Caco-2 (cell line): ENCODE data around the gene ZAP70. TPM values are rescaled to one million over a fixed set of nuclear protein-coding genes. Genes with fewer than 3 reads are reported as not detected.
A peak's percentile ranks its signal among the peaks of the same experiment; 100 is the strongest.

Source experiments
- BruUV-seq: library from RNA; stranded (reverse); fragments of 400-500 nt; replicated peaks from 2 replicates; lab custom pipeline; 2021; lab: Mats Ljungman, UMichigan
- CTCF ChIA-PET: fragments of 300-600 bp; sonication (Branson Sonifier 250); formaldehyde crosslinking; loops from one replicate; lab custom pipeline; 2022; ENCODE audit warnings: antibody characterized with exemption; lab: Charles Lee
- POLR2A ChIA-PET: fragments of 300-600 bp; sonication (Branson Sonifier 250); formaldehyde crosslinking; loops from one replicate; lab custom pipeline; 2022; ENCODE audit warnings: antibody characterized with exemption; lab: Charles Lee
- DNase-seq, 2 experiments: peaks; one replicate each; pipeline versions ENCODE4 v3.0.0 to v3.0.0-alpha.2; 2020 to 2022
- H3K27me3 ChIP-seq: replicated peaks from 2 replicates; pipeline ENCODE4 v1.6.0; 2011; ENCODE audit warnings: low read length; ENCODE audit not compliant: control insufficient read depth, insufficient read depth
- H3K36me3 ChIP-seq: 2 replicates; pipeline ENCODE4 v1.5.1; 2011; ENCODE audit warnings: low read length; ENCODE audit not compliant: control insufficient read depth, insufficient read depth
- H3K4me1 ChIP-seq: fragments of 250-450 bp; sonication (Bioruptor Pico); 2 replicates; pipeline ENCODE4 v1.5.1; 2020; ENCODE audit warnings: mild to moderate bottlenecking
- H3K4me3 ChIP-seq: 2 replicates; pipeline ENCODE4 v1.5.1; 2011; ENCODE audit warnings: low read depth, mild to moderate bottlenecking, control low read depth, low read length
- H3K9me3 ChIP-seq: fragments of 250-450 bp; sonication (Bioruptor Pico); 2 replicates; pipeline ENCODE4 v1.5.1; 2020; ENCODE audit warnings: mild to moderate bottlenecking, moderate library complexity
- H3K27ac Mint-ChIP-seq: one replicate; pipeline ENCODE4 v1.8.0; 2022; ENCODE audit warnings: mixed read lengths; ENCODE audit not compliant: unreplicated experiment
- H3K27me3 Mint-ChIP-seq: one replicate; pipeline ENCODE4 v1.8.0; 2022; ENCODE audit warnings: mixed read lengths; ENCODE audit not compliant: insufficient read depth, unreplicated experiment
- H3K36me3 Mint-ChIP-seq: one replicate; pipeline ENCODE4 v1.8.0; 2022; ENCODE audit warnings: mild to moderate bottlenecking, mixed read lengths; ENCODE audit not compliant: insufficient read depth, unreplicated experiment
- H3K4me1 Mint-ChIP-seq: one replicate; pipeline ENCODE4 v1.8.0; 2022; ENCODE audit warnings: low read depth, mixed read lengths; ENCODE audit not compliant: unreplicated experiment
- H3K4me3 Mint-ChIP-seq: one replicate; pipeline ENCODE4 v1.8.0; 2022; ENCODE audit warnings: mild to moderate bottlenecking, moderate library complexity, mixed read lengths; ENCODE audit not compliant: unreplicated experiment
- H3K9me3 Mint-ChIP-seq: one replicate; pipeline ENCODE4 v1.8.0; 2022; ENCODE audit warnings: mixed read lengths; ENCODE audit not compliant: unreplicated experiment
- intact Hi-C: fragments of 100-400 bp; cut with micrococcal nuclease; formaldehyde crosslinking; loops from one replicate; pipeline ENCODE4 v1.10.0; 2022; ENCODE audit not compliant: unreplicated experiment
- total RNA-seq: library from RNA; stranded (reverse); gene quantifications from 2 replicates; pipeline ENCODE4 v1.2.3, GENCODE V29; 2022
- TF ChIP-seq, protein P1 (sequence below), 2 experiments: fragments of 200-600 bp in 1 of 2; IDR thresholded peaks; 1 replicate in 1 of 2; 2 replicates in 1 of 2; pipeline versions ENCODE4 v1.5.1 to v1.8.0; 2011 to 2022; ENCODE audit warnings: antibody characterized with exemption in 1 of 2, control low read depth in 1 of 2, inconsistent platforms in 1 of 2, low read depth in 1 of 2, low read length in 1 of 2, mild to moderate bottlenecking in 1 of 2, moderate library complexity in 1 of 2; ENCODE audit not compliant: insufficient read depth in 1 of 2, severe bottlenecking in 1 of 2, unreplicated experiment in 1 of 2

The ZAP70 gene
- total RNA-seq, 1 experiment from 2014 or later = 0.82 TPM

DNA sequence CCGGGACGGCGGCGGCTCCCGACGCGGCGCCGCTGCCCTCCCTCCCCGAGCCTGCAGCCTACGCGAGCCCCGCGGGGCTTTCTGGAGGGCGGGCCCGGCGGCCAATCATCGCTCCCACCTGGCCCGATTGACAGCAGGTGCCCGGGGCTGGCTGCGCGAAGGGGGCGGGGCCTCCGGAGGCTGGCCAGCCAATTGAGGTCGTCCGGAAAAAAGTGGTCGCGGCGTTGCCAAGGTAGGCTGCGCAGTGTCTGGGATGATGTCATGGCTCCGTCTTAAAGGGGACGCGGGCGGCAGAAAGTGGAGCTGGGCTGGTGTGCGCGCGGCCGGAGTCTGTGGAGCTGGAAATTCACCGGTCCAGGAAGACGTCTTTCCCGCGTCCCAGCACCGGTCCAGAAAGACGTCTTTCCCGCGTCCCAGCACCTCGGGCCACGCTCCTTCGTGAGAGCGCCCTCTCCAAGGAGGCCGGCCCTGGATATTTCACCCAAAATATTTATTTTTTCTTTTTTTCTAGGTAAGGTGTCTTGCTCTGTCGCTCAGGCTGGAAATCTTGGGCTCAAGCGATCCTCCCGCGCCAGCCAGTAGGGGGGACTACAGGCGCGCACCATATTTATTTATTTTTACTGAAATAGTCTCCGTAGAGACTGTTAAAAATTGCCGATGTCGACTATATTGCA, 49.3 kb upstream of the ZAP70 start, which contains the start of gene ACTR1B:
Gene ACTR1B (minus strand): TSS at position 83 of the 674 bp plus-strand sequence. CDS start 154 bp downstream, outside the sequence.
- DNase-seq = peak; percentile 99
- Mint-ChIP-seq H3K4me3 (peak within 1 kb of the TSS; percentile 94), H3K27ac (peak within 1 kb of the TSS; percentile 98), H3K36me3 (peaks cover 25% of the 10 kb centered on the region), H3K4me1 (peaks cover 11% of the 10 kb centered on the region), H3K9me3 (no peaks in the 10 kb centered on the region), H3K27me3 (no peaks in the 10 kb centered on the region)
- H3K27me3 ChIP-seq = no peaks in the 10 kb centered on the region
- peaks cover 6% of the 10 kb centered on the region for H3K4me1 ChIP-seq
- no peaks in the 10 kb centered on the region; the same call in 1 of the 2 replicates for H3K36me3 ChIP-seq
- no TSS peak for BruUV-seq
- H3K4me3 ChIP-seq = peak within 1 kb of the TSS; percentile 73
- ChIA-PET POLR2A (interaction anchor here (0.5 to 3.9 kb wide), 9 partner anchors 8 to 1329 kb away, joined by 3 to 82 read pairs (median 3); partner anchors contain the start of gene COX5B), CTCF (interaction anchor here (0.6 to 4.0 kb wide), 11 partner anchors 9 to 1895 kb away, joined by 3 to 42 read pairs (median 7); partner anchors contain the start of genes ANKRD36B and COX5B)
- no peaks in the 10 kb centered on the region for H3K9me3 ChIP-seq
- intact Hi-C loops = loop anchor here (1.0 kb wide), 3 partner anchors 19 to 74 kb away; no protein-coding TSS in a partner anchor
- TF ChIP-seq, protein P1, sequence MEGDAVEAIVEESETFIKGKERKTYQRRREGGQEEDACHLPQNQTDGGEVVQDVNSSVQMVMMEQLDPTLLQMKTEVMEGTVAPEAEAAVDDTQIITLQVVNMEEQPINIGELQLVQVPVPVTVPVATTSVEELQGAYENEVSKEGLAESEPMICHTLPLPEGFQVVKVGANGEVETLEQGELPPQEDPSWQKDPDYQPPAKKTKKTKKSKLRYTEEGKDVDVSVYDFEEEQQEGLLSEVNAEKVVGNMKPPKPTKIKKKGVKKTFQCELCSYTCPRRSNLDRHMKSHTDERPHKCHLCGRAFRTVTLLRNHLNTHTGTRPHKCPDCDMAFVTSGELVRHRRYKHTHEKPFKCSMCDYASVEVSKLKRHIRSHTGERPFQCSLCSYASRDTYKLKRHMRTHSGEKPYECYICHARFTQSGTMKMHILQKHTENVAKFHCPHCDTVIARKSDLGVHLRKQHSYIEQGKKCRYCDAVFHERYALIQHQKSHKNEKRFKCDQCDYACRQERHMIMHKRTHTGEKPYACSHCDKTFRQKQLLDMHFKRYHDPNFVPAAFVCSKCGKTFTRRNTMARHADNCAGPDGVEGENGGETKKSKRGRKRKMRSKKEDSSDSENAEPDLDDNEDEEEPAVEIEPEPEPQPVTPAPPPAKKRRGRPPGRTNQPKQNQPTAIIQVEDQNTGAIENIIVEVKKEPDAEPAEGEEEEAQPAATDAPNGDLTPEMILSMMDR (IDR thresholded peaks at IDR 0.05; ENCODE audit: insufficient read depth in 1 of 2, low read depth in 1 of 2, low read length in 1 of 2, severe bottlenecking in 1 of 2, unreplicated experiment in 1 of 2) = peak; percentile 65 to 75

GRCh38 chr2:97664636-97664970, 48.8 kb upstream of the ZAP70 start:
- BruUV-seq = TSS peak; percentile 87
- CTCF ChIA-PET = interaction anchor here (0.8 to 4.0 kb wide), 8 partner anchors 11 to 84 kb away, joined by 4 to 42 read pairs (median 12); partner anchors contain the start of genes ANKRD36B and COX5B
- Mint-ChIP-seq H3K9me3 (no peaks in the 10 kb centered on the region), H3K4me1 (peaks cover 11% of the 10 kb centered on the region), H3K36me3 (peaks cover 23% of the 10 kb centered on the region), H3K27me3 (no peaks in the 10 kb centered on the region), H3K27ac (peak overlapping the region; percentile 98), H3K4me3 (peak overlapping the region; percentile 94)
- intact Hi-C loops = loop anchor here (1.0 kb wide), 3 partner anchors 19 to 74 kb away; no protein-coding TSS in a partner anchor
- TF ChIP-seq, protein P1 (IDR thresholded peaks at IDR 0.05; ENCODE audit: insufficient read depth in 1 of 2, low read depth in 1 of 2, low read length in 1 of 2, severe bottlenecking in 1 of 2, unreplicated experiment in 1 of 2) = no peak
- no peak for DNase-seq
- POLR2A ChIA-PET = interaction anchor here (0.5 to 3.9 kb wide), 9 partner anchors 9 to 1329 kb away, joined by 3 to 82 read pairs (median 3); partner anchors contain the start of gene COX5B
- H3K4me3 ChIP-seq = peak overlapping the region; percentile 73
- H3K27me3 ChIP-seq = no peaks in the 10 kb centered on the region
- peaks cover 6% of the 10 kb centered on the region for H3K4me1 ChIP-seq
- H3K9me3 ChIP-seq = no peaks in the 10 kb centered on the region
- no peaks in the 10 kb centered on the region; the same call in 1 of the 2 replicates for H3K36me3 ChIP-seq

- Mint-ChIP-seq H3K36me3 (no peaks in the 10 kb centered on the region), H3K4me1 (no peaks in the 10 kb centered on the region), H3K9me3 (no peaks in the 10 kb centered on the region), H3K27ac (no peak within 1 kb of the TSS), H3K4me3 (no peak within 1 kb of the TSS), H3K27me3 (no peaks in the 10 kb centered on the region)
- no peaks in the 10 kb centered on the region for H3K36me3 ChIP-seq
- peaks cover 5% of the 10 kb centered on the region for H3K4me1 ChIP-seq
- intact Hi-C loops = no loop called here
- TF ChIP-seq, protein P1 (IDR thresholded peaks at IDR 0.05; ENCODE audit: insufficient read depth in 1 of 2, low read depth in 1 of 2, low read length in 1 of 2, severe bottlenecking in 1 of 2, unreplicated experiment in 1 of 2) = no peak
- no TSS peak for BruUV-seq
- H3K4me3 ChIP-seq = no peak within 1 kb of the TSS
- H3K27me3 ChIP-seq = no peaks in the 10 kb centered on the region
- no peaks in the 10 kb centered on the region for H3K9me3 ChIP-seq
- POLR2A ChIA-PET = no interaction called here
- DNase-seq = no peak
- CTCF ChIA-PET = no interaction called here
Measured at GRCh38 chr2:97669448-97669847, 43.9 kb upstream of the ZAP70 start, which contains the start of gene C2orf92. Gene C2orf92 (plus strand): TSS chr2:97669713. CDS start chr2:97669789, 76 bp downstream.
